Effector CD4-positive, alpha-beta T cell (primary cell): ENCODE results near the gene SUPT6H.

Experiments used
- DNase-seq: peaks from one replicate; pipeline ENCODE4 v3.0.0-alpha.2; 2020
- total RNA-seq: gene quantifications from one replicate; lab custom pipeline; 2026; lab: John Stamatoyannopoulos, UW

The SUPT6H gene
- total RNA-seq, result 217 reads per million, percentile 93 among the genes with 10 or more reads in this experiment

DNA sequence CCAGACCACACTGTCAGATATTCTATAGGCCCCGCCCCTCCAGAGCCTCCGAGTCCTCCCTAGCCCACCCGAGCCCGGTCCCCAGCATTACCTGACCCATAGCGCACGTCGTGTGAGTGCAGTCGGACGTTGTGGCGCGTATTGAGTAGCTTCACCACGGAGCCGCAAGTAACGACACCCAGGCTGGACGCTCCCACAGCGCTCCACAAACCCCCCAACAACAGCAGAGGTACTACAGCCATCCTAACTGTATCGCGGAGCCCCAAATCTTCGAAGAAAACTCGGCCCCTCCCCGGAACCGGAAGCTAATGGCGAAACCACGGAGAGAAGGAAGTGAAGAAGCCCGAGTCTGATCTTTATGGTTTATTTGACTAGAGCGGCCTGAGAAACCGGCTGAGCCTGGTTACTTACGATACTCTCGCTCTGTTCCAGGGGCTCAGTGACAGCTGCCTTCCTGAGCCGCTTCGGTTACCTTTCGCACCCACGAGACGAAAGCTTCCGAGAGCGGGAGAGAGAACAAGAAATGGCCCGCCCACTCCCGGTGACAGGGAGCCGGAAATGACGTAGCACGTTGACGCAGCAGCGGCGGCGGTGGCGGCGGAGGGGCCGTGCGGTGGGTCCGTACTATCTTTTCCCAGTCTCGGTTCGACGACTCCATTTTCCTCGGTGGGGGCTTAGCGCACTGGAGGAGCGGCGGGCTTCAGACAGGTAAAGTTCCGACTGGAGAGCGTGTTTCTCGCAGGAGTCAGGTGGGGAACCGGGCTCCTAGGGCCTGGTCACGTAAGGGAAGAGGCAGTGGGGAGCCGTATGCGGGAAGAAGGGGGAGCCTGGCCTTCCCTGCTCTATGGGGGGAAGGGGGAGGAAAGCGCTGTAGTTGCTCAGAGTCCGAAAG is at the start of gene SUPT6H, which contains the start of gene SDF2:
SUPT6H (plus strand) TSS at position 571 of the 892 bp plus-strand sequence. CDS start 11,197 bp downstream, outside the sequence.
SDF2 (minus strand) TSS at position 272 of the 892 bp plus-strand sequence; CDS start at position 242, 30 bp downstream.
- peak; percentile 92 for DNase-seq

DNA sequence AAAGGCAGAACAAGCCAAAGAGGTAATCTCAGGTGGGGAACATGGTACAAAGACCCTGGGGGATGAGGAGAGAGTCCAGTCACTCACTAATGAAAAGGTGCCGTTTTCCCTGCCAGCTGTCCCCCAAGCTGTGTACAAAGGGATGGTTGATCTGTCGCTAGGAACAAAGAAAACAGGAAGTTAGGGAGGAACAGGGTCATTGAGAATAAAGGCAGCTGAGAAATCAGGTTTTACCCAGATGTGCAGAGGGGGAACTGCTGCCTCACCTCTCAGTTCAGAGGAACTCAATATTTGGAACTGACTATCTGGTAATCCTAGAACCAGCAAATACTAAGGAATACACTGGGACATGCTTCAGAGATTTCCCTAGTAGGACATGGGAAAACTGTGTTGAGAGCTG is 49.5 kb upstream of the SUPT6H start:
- no peak for DNase-seq

DNA sequence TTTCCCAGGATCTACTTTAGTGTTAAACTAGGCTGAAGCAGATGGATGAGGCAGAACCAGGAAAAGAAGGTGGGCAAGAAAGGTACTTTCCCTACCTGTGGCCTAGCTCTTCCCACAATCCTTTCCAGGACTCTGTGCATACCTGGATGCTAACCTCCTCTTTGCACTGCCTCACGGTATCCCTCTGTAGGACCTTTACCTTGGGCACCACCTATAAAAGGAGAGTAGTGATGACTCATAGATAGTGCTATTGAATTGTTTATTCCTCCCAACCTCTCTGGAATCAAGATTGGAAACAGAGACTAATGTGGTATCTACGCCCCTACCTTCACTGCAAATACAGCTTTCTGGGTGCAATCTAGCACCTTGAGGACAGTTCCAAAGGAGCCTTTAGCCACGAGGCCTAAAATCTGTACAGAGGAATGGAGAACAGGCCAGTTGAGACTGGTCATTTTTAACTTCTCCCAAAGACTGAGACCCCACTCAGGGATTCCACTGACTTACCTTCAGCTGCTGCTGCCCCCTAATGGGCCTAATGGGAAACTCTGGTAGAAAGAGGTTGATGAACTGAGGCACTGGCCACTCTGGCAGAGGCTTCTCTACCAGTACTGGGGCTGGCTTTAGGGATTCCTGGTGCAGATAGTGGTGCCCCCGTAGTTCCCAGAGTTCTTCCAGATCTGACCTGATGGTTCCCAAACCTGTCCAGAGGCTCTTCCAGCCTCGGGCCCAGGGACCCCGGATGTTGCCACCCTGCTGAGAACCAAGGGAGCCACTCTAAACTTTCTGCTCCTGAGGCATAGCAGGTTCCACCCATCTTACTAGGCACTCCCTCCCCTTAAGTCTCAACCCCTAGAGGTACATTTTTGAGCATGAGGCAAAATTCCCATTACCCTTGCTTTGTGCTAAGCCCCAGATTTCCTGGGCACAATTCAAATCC is 48.8 kb upstream of the SUPT6H start:
- DNase-seq, result peak; percentile 29

DNA sequence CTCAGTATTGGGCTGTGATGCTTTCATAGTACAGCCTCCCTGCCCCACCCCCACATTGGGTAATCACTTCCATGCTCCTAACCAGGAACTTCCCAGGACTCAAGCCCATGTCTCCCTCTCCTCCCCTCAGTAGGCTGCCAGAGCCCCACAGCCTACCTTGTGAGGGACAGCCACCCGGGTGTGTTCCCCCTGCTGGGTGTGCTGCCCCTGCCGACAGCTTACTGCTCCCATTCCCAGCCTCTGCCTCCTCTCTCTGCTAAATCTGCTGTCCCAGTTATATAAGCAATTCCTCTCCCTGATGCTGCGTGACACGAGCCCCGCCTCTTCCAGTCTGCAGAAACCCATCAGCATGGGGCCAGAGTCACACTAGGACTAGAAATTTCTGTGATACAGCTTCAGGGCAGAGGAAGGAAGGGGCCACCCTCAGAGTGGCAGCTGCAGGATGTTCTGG is 48.0 kb upstream of the SUPT6H start, which contains the start of gene RSKR:
RSKR (minus strand) TSS at position 255 of the 451 bp plus-strand sequence; CDS start at position 231, 24 bp downstream.
- DNase-seq, result no peak

DNA sequence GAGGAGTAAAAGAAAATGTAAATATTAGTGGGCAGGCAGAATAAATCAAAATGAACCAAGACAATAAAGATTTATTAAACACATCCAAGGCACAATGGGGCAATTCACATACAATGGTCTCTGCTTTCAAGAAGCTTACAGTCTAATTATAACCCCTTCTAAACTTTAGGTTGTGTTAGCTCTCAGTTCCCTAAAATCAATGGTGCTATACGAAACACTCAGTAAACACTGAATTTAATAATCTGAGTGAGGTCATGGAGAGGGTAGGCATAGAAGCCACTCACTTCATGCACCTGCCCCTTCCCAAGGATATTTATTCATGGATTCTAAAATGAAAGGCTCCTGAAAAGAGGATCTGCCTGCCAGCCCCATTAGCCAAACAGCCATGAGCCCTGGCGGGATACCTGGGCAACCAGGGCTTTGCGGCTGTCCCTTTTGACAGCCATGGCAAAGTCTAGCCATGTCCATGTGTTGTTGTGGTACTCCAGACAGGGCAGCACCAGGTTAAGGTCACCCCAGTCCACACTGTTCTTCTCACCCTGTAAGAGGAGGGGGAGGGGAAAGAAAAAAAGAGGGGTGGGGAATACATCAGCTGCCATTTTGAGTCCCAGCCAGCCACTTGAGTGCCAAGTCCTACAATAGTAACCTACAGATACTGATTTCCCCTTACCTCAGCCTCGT is 46.6 kb upstream of the SUPT6H start:
- DNase-seq, result no peak

DNA sequence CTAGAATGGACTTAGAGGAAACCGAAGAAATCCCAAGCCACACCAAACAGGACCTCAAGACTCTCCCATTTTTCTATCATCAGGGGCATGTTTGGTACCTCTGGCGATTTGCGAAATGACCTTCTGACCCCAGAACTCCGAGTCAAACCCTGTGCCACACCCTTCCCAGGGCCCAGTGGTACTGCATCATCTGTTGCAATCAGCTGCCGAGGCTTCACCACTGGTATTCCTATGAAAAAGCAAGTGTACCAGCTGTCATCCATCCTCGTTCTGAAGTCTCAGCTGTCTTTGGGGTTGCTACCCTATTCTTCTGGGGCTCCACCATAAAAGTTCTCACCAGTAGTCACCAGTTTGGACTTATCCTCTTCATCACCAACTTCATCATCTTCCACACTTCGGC is 45.7 kb upstream of the SUPT6H start:
- no peak for DNase-seq

DNA sequence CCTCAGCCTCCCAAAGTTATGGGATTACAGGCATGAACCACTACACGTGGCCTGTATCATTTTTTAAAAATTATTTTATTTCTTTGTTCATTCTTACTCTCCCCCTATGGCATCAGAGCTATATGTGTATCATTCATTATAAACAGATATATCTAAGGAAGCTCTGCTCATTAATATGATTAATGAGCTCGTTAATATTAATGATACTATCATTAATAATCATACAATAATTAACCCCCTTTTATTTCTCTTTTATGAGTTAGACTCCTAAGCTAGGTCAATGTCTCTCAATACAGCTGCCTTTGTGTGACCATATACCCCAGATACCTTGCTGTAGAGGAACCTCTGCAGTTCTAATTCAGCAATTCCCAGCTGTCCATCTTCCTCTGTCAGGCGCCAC is 43.5 kb upstream of the SUPT6H start:
- DNase-seq, result no peak

DNA sequence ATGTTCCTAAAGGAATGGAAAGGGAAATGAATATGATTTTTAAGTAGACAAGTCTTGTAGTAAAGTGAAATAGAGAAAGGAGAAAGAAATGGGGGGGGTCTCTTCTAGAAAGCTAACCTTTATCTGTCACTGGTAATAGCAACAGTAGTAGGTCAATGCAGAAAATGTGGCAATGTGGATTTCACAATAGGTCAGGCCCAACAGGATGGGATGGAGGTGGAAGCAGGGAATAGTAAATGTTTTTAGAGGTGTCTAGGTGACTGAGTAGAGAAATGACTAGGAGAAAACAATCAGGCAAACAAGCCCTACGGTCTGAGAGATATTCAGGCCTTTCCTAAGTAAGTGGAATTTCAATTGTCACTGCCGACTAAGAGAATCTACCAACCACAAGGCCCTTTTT is 42.0 kb upstream of the SUPT6H start:
- no peak for DNase-seq

DNA sequence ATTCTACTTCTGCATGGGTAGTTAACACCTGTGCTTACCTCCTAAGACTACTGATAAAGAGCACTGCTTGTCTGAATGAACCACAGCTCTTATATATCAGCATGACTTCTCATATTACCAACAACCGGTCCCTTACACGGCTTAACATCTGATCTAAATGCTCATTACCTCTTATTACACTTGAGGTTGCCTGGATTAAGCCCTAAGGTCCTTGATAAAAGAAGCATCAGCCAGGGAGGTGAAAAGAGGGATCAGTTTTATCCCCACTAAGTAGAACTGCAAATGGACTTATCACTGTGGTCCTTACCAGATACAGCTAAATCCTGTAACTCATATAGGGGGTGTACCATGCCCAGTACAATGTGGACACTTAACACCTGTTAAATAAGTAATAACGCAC is 39.8 kb upstream of the SUPT6H start:
- no peak for DNase-seq

DNA sequence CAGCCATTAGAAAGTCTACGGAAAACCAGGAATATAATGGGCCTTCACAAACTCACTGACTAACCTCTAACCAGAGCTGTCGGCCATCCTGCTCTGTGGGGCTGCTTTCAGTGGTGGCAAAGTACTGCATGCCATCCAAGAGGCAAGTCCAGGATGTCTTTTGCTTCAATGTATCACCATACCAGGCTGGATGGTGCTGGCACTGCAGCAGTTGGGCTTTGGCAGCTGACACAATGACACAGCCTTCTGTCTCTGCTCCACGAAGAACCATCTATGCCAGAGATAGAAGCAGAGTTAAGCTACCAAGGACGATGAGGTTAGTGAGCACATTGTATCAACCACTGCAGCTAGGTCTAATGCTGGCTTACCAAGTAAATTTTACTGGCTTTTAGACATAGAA is 38.3 kb upstream of the SUPT6H start:
- no peak for DNase-seq

DNA sequence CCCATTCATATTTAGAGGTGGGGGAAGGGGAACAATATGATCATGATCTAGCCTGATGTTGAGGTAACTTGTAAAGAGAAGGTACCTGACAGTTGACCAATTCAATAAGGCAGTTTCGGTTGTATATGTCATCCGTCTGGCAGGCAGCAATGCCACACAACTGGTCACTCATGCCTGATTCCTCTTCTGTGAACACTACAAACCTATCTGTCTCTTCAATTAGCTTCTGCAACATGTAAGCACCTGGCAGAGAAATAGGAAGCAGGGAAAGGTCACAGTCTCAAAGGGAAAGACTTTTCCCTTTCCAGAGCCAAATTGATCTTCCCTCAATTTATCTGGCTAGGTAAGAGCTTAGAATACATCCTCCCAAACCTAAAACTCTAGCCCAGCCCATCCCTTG is 37.9 kb upstream of the SUPT6H start:
- DNase-seq, result no peak

DNA sequence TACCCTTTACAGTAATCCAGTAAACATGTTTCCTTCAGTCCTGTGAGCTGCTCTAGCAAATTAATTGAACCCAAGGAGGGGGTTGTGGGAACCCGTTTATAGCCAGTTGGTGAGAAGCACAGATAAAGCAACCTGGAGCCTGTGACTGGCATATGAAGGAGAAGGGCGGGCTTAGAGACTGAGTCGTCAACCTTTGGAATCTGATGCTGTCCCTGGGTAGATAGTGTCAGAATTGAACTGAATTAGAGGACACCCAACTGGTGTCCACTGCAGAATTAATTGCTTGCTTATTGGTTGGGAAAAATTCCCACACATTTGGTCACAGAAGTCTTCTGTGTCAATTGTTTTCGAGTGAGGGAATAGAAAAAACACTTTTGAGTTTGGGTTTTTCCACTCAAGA is 35.2 kb upstream of the SUPT6H start:
- DNase-seq, result no peak

DNA sequence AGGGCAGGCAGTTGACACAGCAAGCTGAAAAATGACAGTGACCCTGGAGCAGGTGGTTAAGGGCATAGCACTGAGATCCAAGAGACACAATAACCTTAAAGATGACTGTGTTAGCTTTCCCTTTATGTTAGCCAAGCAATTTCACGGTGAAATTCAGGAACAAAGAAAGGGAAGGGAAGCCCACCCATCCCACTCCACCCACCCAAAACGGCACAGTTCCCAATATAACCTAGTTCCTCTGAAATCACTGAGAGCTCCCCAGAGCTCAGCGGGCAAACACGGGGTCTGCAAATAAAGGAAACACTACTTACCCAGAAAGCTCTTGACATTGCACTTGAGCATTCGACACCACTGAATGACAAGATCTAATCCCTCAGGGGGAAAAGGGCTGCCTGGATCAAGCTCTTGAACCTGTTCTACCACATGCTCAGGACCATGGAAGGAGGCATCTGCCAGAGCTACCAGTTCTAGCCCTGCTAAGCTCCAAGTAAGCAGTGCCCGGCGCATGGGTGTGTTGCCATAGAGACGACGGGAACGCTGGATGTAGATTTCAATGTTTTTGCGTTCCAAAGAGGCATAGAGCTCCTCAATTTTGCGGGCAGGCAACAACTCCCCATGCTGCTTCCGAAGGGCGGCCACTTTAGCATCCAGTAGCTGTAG is 27.7 kb upstream of the SUPT6H start:
- DNase-seq, result no peak

DNA sequence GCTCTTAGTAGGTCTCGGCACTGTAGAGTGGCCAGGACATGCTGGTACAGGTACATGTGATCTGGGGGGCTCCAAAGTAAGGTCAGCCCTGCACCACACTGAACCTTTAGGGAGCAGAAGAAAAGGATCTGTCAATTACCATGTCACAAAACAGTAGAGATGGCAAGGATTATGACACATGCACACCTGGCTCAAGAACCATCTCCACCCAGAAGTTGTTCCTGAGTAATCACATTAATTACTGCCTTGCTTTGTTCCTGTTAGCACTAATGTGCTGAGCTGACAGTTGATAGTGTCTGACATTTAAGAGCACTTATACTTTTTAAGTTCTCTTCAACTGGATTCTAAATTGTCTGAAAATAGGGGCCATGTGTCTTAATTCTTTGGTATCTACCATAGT is 26.5 kb upstream of the SUPT6H start:
- DNase-seq, result no peak

DNA sequence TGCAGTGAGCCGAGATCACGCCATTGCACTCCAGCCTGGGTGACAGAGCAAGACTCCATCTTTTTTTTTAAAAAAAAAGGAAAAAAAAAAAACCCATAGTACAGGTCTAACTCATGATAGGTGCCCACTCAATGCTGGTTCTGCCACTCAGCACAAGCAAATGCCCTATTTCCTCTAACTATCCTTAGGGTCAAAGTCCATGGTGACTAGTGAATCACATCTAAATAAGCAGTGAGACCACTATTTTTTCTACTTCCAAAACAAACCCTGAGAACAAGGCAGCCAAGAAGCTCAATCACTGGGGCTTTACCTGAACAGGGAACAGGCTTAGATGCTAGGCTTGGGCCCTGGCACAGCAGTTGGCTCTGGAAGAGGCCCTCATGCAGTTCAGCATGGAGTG is 20.4 kb upstream of the SUPT6H start:
- no peak for DNase-seq

DNA sequence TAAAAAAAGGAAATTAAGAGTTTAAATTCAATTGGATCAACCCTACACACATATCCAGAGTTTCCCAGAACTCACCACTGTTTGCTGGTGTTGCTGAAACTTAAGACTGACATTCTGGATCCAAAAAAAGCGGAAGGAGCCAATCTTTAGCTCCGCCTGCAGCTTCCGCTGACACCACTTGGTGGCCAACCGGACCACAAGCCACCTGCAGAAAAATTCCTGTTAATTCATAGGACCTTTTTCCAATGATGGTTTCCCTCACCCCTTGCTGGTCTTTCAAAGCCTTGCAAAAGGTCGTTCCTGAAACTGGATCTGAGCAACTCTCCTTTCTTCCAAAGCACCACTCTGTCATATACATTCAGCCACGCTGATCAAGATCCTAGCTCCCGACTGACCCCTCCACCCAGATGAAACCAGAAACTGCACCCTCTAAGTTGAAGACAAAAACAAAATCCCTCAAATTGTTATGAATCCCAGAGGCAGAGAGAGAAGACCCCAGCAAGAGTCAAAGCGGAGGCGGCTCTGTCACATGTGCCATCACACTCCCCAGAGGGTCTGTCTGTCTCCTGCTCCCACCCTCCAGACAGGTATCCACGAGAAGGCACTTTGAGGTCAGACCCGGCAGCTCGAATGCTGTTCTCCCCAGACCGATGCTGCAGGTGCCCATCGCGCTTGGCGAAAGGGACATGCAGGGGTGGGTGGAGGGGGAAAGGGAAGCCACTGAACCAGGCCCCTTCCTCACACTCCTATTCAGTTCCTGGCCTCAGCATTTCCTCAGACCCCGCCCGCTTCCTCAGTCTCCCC is 17.8 kb upstream of the SUPT6H start:
- DNase-seq, result no peak

DNA sequence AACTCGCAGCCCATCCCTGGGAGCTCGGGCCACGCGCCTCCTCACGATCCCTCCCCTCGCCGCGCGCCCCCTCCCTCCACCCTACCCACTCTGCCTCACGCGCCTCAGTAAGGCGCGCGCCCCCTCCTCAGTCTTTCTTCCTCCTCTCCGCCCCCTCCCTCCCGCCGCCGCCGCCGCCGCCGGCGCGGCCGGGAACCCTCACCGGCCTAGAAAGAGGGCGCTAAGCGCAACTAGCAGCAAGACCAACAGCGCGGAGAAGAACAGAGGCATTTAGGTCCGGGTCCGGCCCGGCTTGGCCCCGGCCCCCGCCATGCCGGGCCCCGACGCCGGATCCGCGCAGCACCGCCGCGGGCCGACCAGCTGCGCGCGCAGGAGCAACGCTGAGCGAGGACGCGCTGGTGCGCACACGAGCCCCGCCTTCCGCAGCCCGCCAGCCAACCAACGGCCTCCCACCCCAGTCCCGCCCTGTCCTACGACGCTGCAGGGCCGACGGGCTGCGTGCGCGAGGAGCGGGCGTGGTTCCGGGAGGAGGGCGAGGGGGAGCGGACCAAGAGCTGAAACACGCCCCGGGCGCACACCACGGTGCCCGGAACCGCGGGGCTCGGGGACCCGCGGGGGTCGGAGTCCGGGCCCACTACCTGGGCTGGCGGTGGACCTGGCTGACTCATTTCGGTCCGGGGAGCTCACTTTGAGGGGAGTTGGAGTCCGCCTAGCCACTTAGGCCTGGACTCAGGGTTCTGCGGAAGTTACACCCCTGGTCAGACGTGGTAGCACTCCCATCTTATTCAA is 17.0 kb upstream of the SUPT6H start, which contains the start of gene BLTP2:
BLTP2 (minus strand) TSS at position 372 of the 789 bp plus-strand sequence; CDS start at position 270, 102 bp downstream.
- peak; percentile 93 for DNase-seq

DNA sequence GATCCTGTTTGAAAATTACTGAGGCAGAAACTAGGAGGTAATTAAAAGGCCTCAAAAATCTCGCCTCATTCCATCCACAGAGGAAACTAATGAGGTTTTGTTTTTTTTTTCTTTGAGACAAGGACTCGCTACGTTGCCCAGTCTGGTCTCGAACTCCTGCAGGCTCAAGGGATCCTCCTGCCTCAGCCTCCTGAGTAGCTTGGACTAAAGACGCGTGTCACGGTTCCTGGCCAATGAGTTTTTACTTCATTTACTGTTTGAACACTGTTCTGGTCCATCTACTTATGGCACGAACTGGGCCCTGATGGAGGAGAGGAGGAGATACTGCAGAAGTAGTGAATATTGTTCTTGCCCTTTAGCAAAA is 16.4 kb upstream of the SUPT6H start:
- no peak for DNase-seq

DNA sequence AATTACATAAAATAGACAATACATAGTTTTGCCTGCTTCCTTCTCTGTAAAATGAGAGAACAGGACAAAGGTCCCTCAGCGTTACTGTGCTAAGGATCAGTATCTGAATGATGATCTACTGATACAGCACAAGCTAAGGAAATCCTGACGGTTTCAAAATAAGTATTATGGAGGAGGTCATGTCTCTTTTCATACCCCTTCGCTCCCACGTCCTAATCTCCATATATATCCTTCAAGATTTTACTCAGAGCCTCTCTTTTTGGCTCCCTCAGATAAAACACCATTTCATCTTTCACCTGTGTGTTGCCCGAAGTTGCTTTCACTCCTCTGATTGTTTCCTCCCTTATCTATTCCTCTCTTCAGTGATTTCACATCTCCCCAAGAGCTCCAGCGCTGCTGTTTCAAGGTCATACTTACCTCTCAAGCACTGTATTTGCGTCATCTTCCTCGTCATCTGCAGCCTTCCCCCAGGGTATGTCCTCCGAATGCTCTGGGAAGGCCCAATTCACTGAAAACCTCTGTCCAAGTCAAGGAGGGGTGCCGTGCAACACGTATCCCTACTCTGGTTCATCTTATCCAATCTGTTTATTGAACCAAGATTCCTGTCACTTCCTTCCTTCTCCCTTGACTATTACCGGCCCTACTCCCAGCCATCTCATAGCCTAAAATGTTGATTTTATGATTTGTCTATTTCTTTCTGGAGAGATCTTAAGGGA is 15.8 kb upstream of the SUPT6H start:
- no peak for DNase-seq
